ENCODE results near the gene ARID5B. TPM values are rescaled to one million over a fixed set of nuclear protein-coding genes. Genes with fewer than 3 reads are reported as not detected.

Gene ARID5B
- total RNA-seq, 1 donor, result 94.1 TPM

- peak; percentile 76 for DNase-seq (ENCODE audit: insufficient read length, low spot score, missing footprints)
- Histone ChIP-seq H4K20me1 (ENCODE audit: insufficient read depth, low read length) (peaks cover 14% of the 10 kb centered on the region), H3K4me1 (ENCODE audit: insufficient read depth, low read length) (peaks cover 61% of the 10 kb centered on the region), H3K4me2 (ENCODE audit: insufficient read depth, low read length) (peak overlapping the region; percentile 88), H3K36me3 (ENCODE audit: insufficient read depth, low read length) (peaks cover 11% of the 10 kb centered on the region), H2AFZ (ENCODE audit: low read length) (no peak overlapping the region), H3K9me3 (ENCODE audit: low read depth, low read length) (no peaks in the 10 kb centered on the region), H3K27ac (ENCODE audit: low read depth, low read length) (peak overlapping the region; percentile 93), H3K27me3 (ENCODE audit: insufficient read depth, low read length) (no peaks in the 10 kb centered on the region), H3K4me3 (ENCODE audit: insufficient read depth, low read length) (peak overlapping the region; percentile 18), H3K79me2 (ENCODE audit: insufficient read depth, low read length) (peaks cover 66% of the 10 kb centered on the region)
- TF ChIP-seq CTCF (IDR thresholded peaks at IDR 0.05; ENCODE audit: extremely low read depth, low read depth, low read length), result no peak
These were observed 145.9 kb downstream of the ARID5B start for GRCh38 chr10:62047228-62047892.

DNA sequence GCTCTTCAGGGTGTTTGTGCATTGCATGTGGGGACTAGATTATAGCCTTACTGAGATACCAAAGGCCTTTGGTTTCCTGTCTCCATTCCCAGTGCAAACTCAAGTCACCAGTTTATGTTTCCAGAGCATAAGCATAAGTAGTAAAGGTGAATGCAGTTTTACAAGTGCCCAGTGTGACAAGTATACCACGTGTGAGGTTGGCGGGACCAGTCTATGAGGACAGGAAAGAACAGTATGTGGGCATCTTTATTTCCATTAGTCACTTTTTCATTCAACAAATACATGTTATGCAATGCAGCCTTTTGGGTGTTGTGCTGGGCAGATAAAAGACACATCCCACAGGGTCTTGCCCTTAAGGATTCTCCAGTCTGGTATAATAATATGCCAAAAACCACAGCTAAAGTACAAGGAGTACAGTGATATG is 146.5 kb downstream of the ARID5B start:
- Histone ChIP-seq H3K27ac (ENCODE audit: low read depth, low read length) (peak overlapping the region; percentile 93), H3K4me3 (ENCODE audit: insufficient read depth, low read length) (no peak overlapping the region), H4K20me1 (ENCODE audit: insufficient read depth, low read length) (peaks cover 20% of the 10 kb centered on the region), H3K27me3 (ENCODE audit: insufficient read depth, low read length) (no peaks in the 10 kb centered on the region), H3K4me2 (ENCODE audit: insufficient read depth, low read length) (peak overlapping the region; percentile 88), H2AFZ (ENCODE audit: low read length) (no peak overlapping the region), H3K9me3 (ENCODE audit: low read depth, low read length) (no peaks in the 10 kb centered on the region), H3K36me3 (ENCODE audit: insufficient read depth, low read length) (peaks cover 17% of the 10 kb centered on the region), H3K79me2 (ENCODE audit: insufficient read depth, low read length) (peaks cover 69% of the 10 kb centered on the region), H3K4me1 (ENCODE audit: insufficient read depth, low read length) (peaks cover 64% of the 10 kb centered on the region)
- no peak for TF ChIP-seq CTCF (IDR thresholded peaks at IDR 0.05; ENCODE audit: extremely low read depth, low read depth, low read length)
- DNase-seq (ENCODE audit: insufficient read length, low spot score, missing footprints), result peak; percentile 59

GRCh38 chr10:62048470-62048869 is 147.0 kb downstream of the ARID5B start:
- Histone ChIP-seq H3K4me1 (ENCODE audit: insufficient read depth, low read length) (peaks cover 64% of the 10 kb centered on the region), H3K4me2 (ENCODE audit: insufficient read depth, low read length) (peak overlapping the region; percentile 88), H4K20me1 (ENCODE audit: insufficient read depth, low read length) (peaks cover 25% of the 10 kb centered on the region), H2AFZ (ENCODE audit: low read length) (no peak overlapping the region), H3K79me2 (ENCODE audit: insufficient read depth, low read length) (peaks cover 74% of the 10 kb centered on the region), H3K4me3 (ENCODE audit: insufficient read depth, low read length) (peak overlapping the region; percentile 77), H3K36me3 (ENCODE audit: insufficient read depth, low read length) (peaks cover 22% of the 10 kb centered on the region), H3K27ac (ENCODE audit: low read depth, low read length) (peak overlapping the region; percentile 93), H3K27me3 (ENCODE audit: insufficient read depth, low read length) (no peaks in the 10 kb centered on the region), H3K9me3 (ENCODE audit: low read depth, low read length) (no peaks in the 10 kb centered on the region)
- DNase-seq (ENCODE audit: insufficient read length, low spot score, missing footprints), result no peak
- TF ChIP-seq CTCF (IDR thresholded peaks at IDR 0.05; ENCODE audit: extremely low read depth, low read depth, low read length), result no peak

GRCh38 chr10:62048919-62049623 is 147.6 kb downstream of the ARID5B start:
- H3K4me3 ChIP-seq (ENCODE audit: insufficient read depth, low read length), result peak overlapping the region; percentile 77
- peaks cover 28% of the 10 kb centered on the region for H3K36me3 ChIP-seq (ENCODE audit: insufficient read depth, low read length)
- peaks cover 29% of the 10 kb centered on the region for H4K20me1 ChIP-seq (ENCODE audit: insufficient read depth, low read length)
- H3K4me2 ChIP-seq (ENCODE audit: insufficient read depth, low read length), result peak overlapping the region; percentile 88
- H3K4me1 ChIP-seq (ENCODE audit: insufficient read depth, low read length), result peaks cover 64% of the 10 kb centered on the region
- H3K79me2 ChIP-seq (ENCODE audit: insufficient read depth, low read length), result peaks cover 74% of the 10 kb centered on the region
- H3K27ac ChIP-seq (ENCODE audit: low read depth, low read length), result peak overlapping the region; percentile 93
- no peaks in the 10 kb centered on the region for H3K27me3 ChIP-seq (ENCODE audit: insufficient read depth, low read length)
- TF ChIP-seq CTCF (IDR thresholded peaks at IDR 0.05; ENCODE audit: extremely low read depth, low read depth, low read length), result no peak
- DNase-seq (ENCODE audit: insufficient read length, low spot score, missing footprints), result peak; percentile 77
- H2AFZ ChIP-seq (ENCODE audit: low read length), result no peak overlapping the region
- no peaks in the 10 kb centered on the region for H3K9me3 ChIP-seq (ENCODE audit: low read depth, low read length)
